HepG2 (cell line): ENCODE data around the gene FAM222A. TPM values are rescaled to one million over a fixed set of nuclear protein-coding genes. Genes with fewer than 3 reads are reported as not detected.

Experiments used
- ATAC-seq: fragments of 200-7000 bp; cut with Tn5 transposase; 3 replicates; pipeline ENCODE4 v1.9.1; 2020; ENCODE audit warnings: mild to moderate bottlenecking, moderate library complexity
- BruUV-seq: library from RNA; stranded (reverse); fragments of 400-500 nt; replicated peaks from 2 replicates; lab custom pipeline; 2021; lab: Mats Ljungman, UMichigan
- CTCF ChIA-PET: fragments of 300-600 bp; formaldehyde crosslinking; extraction: SDS; loops from one replicate; lab custom pipeline; 2021; ENCODE audit warnings: low total read pairs, inconsistent platforms, low intra/inter-chr PET ratio; lab: Yijun Ruan, JAX
- POLR2A ChIA-PET: fragments of 350-600 bp; sonication (Branson Sonifier 250); formaldehyde crosslinking; loops from one replicate; lab custom pipeline; 2020; ENCODE audit warnings: antibody characterized with exemption, inconsistent platforms; lab: Yijun Ruan, JAX
- DNase-seq: peaks from one replicate; pipeline ENCODE4 v3.0.0-alpha.2; 2015; ENCODE audit warnings: low spot score
- FAIRE-seq: peaks from 3 replicates; lab custom pipeline; 2011; peaks lifted over from hg19 to GRCh38; lab: Jason Lieb, UNC
- H2AFZ ChIP-seq: one replicate; pipeline ENCODE4 v1.6.1; 2011; ENCODE audit warnings: low read length, inconsistent platforms
- H3K27ac ChIP-seq: fragments of 300-600 bp; 3 replicates; pipeline ENCODE4 v1.8.0; 2011; ENCODE audit warnings: mixed run types, mild to moderate bottlenecking, mixed read lengths, low read length, inconsistent platforms; ENCODE audit not compliant: insufficient read depth; ENCODE audit errors: extremely low read length
- H3K27me3 ChIP-seq, 2 experiments: fragments of 200-600 bp in 1 of 2; 2 replicates in 1 of 2; 3 replicates in 1 of 2; pipeline versions ENCODE4 v1.6.0 to v1.8.0; 2011; ENCODE audit warnings: low read length in 2 of 2, mild to moderate bottlenecking in 2 of 2, moderate library complexity in 2 of 2, inconsistent platforms in 1 of 2; ENCODE audit not compliant: insufficient read depth in 2 of 2, control insufficient read depth in 1 of 2
- H3K36me3 ChIP-seq, 2 experiments: fragments of 200-600 bp in 1 of 2; replicated peaks in 1 of 2; 2 replicates in 1 of 2; 3 replicates in 1 of 2; pipeline versions ENCODE4 v1.5.1 to v1.8.0; 2011; ENCODE audit warnings: low read length in 2 of 2, inconsistent platforms in 1 of 2; ENCODE audit not compliant: insufficient read depth in 2 of 2, control insufficient read depth in 1 of 2
- H3K4me1 ChIP-seq: 2 replicates; pipeline ENCODE4 v1.5.1; 2012; ENCODE audit warnings: low read length, inconsistent platforms; ENCODE audit not compliant: insufficient read depth
- H3K4me2 ChIP-seq: 2 replicates; pipeline ENCODE4 v1.6.0; 2011; ENCODE audit warnings: low read depth, low read length, inconsistent platforms
- H3K4me3 ChIP-seq, 3 experiments: fragments of 200-600 bp in 1 of 3; sonication (generic), shearing (Covaris generic) in 1 of 3; replicated peaks in 1 of 3; 2 replicates each; pipeline ENCODE4 v1.5.1; 2011 to 2016; ENCODE audit warnings: low read length in 3 of 3, inconsistent platforms in 2 of 3, low read depth in 2 of 3, mild to moderate bottlenecking in 2 of 3, control low read depth in 1 of 3, mixed read lengths in 1 of 3; ENCODE audit not compliant: insufficient read depth in 1 of 3
- H3K79me2 ChIP-seq: one replicate; pipeline ENCODE4 v1.6.1; 2011; ENCODE audit warnings: low read length, inconsistent platforms; ENCODE audit not compliant: insufficient read depth
- H3K9ac ChIP-seq: 2 replicates; pipeline ENCODE4 v1.6.0; 2011; ENCODE audit warnings: mild to moderate bottlenecking, low read depth, low read length, inconsistent platforms; ENCODE audit not compliant: insufficient read depth
- H3K9me3 ChIP-seq: 2 replicates; pipeline ENCODE4 v1.5.1; 2012; ENCODE audit warnings: mild to moderate bottlenecking, low read length
- H4K20me1 ChIP-seq: 2 replicates; pipeline ENCODE4 v1.6.0; 2011; ENCODE audit warnings: inconsistent platforms, mild to moderate bottlenecking, low read length, moderate library complexity; ENCODE audit not compliant: insufficient read depth
- ADNP ChIP-seq: sonication (generic); formaldehyde crosslinking; IDR thresholded peaks from 2 replicates; pipeline ENCODE4 v1.4.0; 2020; ENCODE audit warnings: missing genetic modification reagents
- BATF2 ChIP-seq: sonication (generic); formaldehyde crosslinking; IDR thresholded peaks from 2 replicates; pipeline ENCODE4 v1.8.0; 2022; ENCODE audit warnings: mild to moderate bottlenecking, missing genetic modification reagents, moderate library complexity
- CTCF ChIP-seq: sonication (generic); formaldehyde crosslinking; IDR thresholded peaks from 2 replicates; pipeline ENCODE4 v1.5.0; 2020; ENCODE audit warnings: mild to moderate bottlenecking, missing genetic modification reagents, moderate library complexity
- GPN1 ChIP-seq: sonication (generic); formaldehyde crosslinking; IDR thresholded peaks from 2 replicates; pipeline ENCODE4 v1.5.1; 2020; ENCODE audit warnings: missing genetic modification reagents, borderline replicate concordance
- SMC3 ChIP-seq: IDR thresholded peaks from 2 replicates; pipeline ENCODE4 v1.6.1; 2011; ENCODE audit warnings: low read length, improper control_type of control experiment
- STAG1 ChIP-seq: sonication (generic); formaldehyde crosslinking; IDR thresholded peaks from 2 replicates; pipeline ENCODE4 v1.4.0; 2020; ENCODE audit warnings: missing genetic modification reagents
- ZNF629 ChIP-seq: sonication (generic); formaldehyde crosslinking; conservative IDR thresholded peaks from 2 replicates; pipeline ENCODE4 v1.5.0; 2020; ENCODE audit warnings: missing genetic modification reagents
- ZNF768 ChIP-seq: sonication (generic); formaldehyde crosslinking; IDR thresholded peaks from 2 replicates; pipeline ENCODE4 v1.4.0; 2020; ENCODE audit warnings: missing genetic modification reagents
- WGBS: methylation state at CpG from one replicate; pipeline ENCODE4 v1.1.6; 2017; ENCODE audit warnings: low lambda C conversion rate; 5-methylcytosine and 5-hydroxymethylcytosine counted together
- in situ Hi-C: cut with HindIII; loops from 2 replicates; pipeline ENCODE4 v1.10.0; 2017; ENCODE audit warnings: low pct_unique_long_range_greater_than_20kb; ENCODE audit not compliant: extremely low pct_ligation_motif_present
- intact Hi-C: fragments of 100-400 bp; cut with micrococcal nuclease; formaldehyde crosslinking; loops from one replicate; pipeline ENCODE4 v1.10.0; 2022; ENCODE audit not compliant: unreplicated experiment
- polyA plus RNA-seq, 8 experiments: library from polyadenylated mRNA; depleted of rRNA in 3 of 8; stranded (reverse) in 7 of 8; unstranded in 1 of 8; fragments of >200 nt; fragmentation: Illumina TruSeq in 4 of 8; extraction: Trizol in 4 of 8; gene quantifications; 2 replicates each; pipeline versions ENCODE4 v1.2.1 to v1.2.3, GENCODE V29; 2011 to 2016; ENCODE audit warnings: low read depth in 4 of 8, missing spikeins in 1 of 8, mixed read lengths in 1 of 8; ENCODE audit not compliant: insufficient read depth in 1 of 8
- total RNA-seq, 5 experiments: library from RNA; depleted of rRNA; stranded (reverse); fragments of >200 nt; fragmentation: Illumina TruSeq; extraction: Trizol; gene quantifications; 2 replicates each; pipeline ENCODE4 v1.2.3, GENCODE V29; 2016; ENCODE audit warnings: low read depth in 1 of 5

FAM222A gene
- total and polyA plus RNA-seq, 2 of the 13 experiments (the other 11 are each of a cell fraction or from before 2014, with no cell fraction given), result 2.7 to 9.6 TPM

- POLR2A ChIA-PET, result no interaction called here
- Histone ChIP-seq H3K27me3 (peaks cover 0 to 4% of the 10 kb centered on the region in 2 experiments; a peak in 1 of 5 replicates), H3K4me3 (no peak overlapping the region), H3K9ac (no peak overlapping the region), H3K4me2 (no peak overlapping the region), H2AFZ (no peak overlapping the region), H4K20me1 (no peaks in the 10 kb centered on the region), H3K9me3 (no peaks in the 10 kb centered on the region), H3K79me2 (no peaks in the 10 kb centered on the region), H3K27ac (no peak overlapping the region), H3K4me1 (no peaks in the 10 kb centered on the region), H3K36me3 (no peaks in the 10 kb centered on the region)
- FAIRE-seq (no peak), DNase-seq (no peak), ATAC-seq (no peak)
- in situ Hi-C loops (no loop called here), intact Hi-C loops (loop anchor here (2.0 kb wide), 1 partner anchor 277 kb away; no protein-coding TSS in a partner anchor)
- CTCF ChIA-PET, result no interaction called here
- BruUV-seq, result no TSS peak
- TF ChIP-seq BATF2 (CRISPR knock-in tag) (no peak), ZNF768 (CRISPR knock-in tag) (peak; percentile 67)
- WGBS, result 69% methylated on average over 2 of the region's 2 CpGs
These were observed 82.4 kb downstream of the FAM222A start for GRCh38 chr12:109796057-109796456.

GRCh38 chr12:109797905-109798669, 84.5 kb downstream of the FAM222A start:
- H3K9ac ChIP-seq, result no peak overlapping the region
- CTCF ChIA-PET, result interaction anchor here (1.4 kb wide), 1 partner anchor 279 kb away, joined by 5 read pairs; no protein-coding TSS in a partner anchor
- POLR2A ChIA-PET, result no interaction called here

More at GRCh38 chr12:109797905-109798669, 84.5 kb downstream of the FAM222A start:
- Histone ChIP-seq H3K27ac (no peak overlapping the region), H3K36me3 (no peaks in the 10 kb centered on the region), H3K27me3 (peaks cover 0 to 4% of the 10 kb centered on the region in 2 experiments; a peak in 1 of 5 replicates), H3K9me3 (no peaks in the 10 kb centered on the region), H3K4me3 (no peak overlapping the region), H3K4me1 (no peaks in the 10 kb centered on the region), H4K20me1 (no peaks in the 10 kb centered on the region), H3K4me2 (no peak overlapping the region), H2AFZ (no peak overlapping the region), H3K79me2 (no peaks in the 10 kb centered on the region)
- FAIRE-seq, result peak; percentile 32
- in situ Hi-C loops, result no loop called here
- no peak for DNase-seq
- ATAC-seq, result peak; percentile 86
- BruUV-seq, result no TSS peak
- whole genome bisulfite sequencing, result 71% methylated on average over 17 of the region's 19 CpGs
- TF ChIP-seq SMC3, result peak; percentile 45; the same call in 1 of the 2 replicates
- TF ChIP-seq CTCF (CRISPR knock-in tag), result peak; percentile 60
- peak; percentile 68 for TF ChIP-seq ZNF629 (CRISPR knock-in tag)
- TF ChIP-seq GPN1, result no peak
- TF ChIP-seq STAG1 (CRISPR knock-in tag), result peak; percentile 67
- no peak for TF ChIP-seq ADNP (CRISPR knock-in tag)
- intact Hi-C loops, result loop anchor here (2.0 kb wide), 1 partner anchor 279 kb away; no protein-coding TSS in a partner anchor
